SKM-1 (cell line): Measurements from ENCODE around the gene LRMDA.

Source experiments
- DNase-seq: peaks from one replicate; lab custom pipeline; 2025; ENCODE audit not compliant: unreplicated experiment; lab: John Stamatoyannopoulos, UW

Gene LRMDA

DNA sequence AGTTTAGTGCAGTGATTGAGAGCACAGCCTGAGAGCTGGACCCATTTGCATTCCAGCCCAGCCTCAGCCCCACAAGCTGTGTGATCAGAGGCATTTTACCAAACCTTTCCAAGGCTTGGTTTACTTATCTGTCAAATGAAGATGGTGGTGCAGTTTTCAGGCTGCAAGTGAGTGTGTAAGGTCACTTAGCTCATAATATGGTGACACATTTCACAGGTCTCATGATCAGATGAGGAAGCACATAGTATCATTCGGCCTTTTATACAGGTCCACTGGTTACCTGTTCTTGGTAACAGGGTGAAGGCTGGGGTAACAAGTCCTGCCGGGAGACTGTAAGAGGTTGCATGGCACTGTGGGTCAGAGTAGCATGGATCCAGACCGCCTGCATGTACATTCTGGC is 371.7 kb downstream of the LRMDA start:
- no peak for DNase-seq

DNA sequence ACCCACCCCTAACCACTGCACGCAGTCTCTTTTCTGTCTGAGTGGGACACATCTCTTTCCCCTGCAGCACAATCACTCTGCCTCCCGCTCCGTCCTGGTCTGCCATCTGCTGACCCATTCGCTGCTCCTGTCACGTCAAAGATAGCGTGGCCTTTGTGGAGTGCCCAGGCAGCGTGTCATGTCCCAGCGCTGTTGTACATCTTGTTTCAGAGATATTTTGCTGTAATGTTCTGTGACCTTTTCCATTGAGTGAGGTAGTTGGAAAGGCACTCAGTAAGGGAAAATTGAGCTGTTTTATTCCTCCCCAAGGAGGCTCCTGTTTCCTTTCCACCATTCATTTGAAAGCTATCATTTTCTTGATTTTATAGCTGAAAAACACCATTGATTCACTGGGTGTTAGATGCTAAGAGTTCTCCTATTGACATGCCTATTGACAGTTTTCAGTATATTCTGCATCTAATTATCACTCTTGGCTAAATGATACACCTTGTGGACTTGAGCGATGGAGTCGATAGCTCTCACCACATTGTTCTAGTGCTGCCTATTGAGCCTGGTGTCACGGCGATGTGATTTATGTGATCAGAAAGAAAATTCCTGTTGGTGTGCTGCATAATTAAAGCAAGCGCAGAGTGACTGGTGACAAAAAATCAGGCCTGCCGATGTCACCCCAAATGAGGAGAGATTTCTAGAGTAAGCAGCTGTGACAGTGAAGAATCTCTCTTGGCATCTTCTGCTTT is 372.6 kb downstream of the LRMDA start:
- DNase-seq = no peak

DNA sequence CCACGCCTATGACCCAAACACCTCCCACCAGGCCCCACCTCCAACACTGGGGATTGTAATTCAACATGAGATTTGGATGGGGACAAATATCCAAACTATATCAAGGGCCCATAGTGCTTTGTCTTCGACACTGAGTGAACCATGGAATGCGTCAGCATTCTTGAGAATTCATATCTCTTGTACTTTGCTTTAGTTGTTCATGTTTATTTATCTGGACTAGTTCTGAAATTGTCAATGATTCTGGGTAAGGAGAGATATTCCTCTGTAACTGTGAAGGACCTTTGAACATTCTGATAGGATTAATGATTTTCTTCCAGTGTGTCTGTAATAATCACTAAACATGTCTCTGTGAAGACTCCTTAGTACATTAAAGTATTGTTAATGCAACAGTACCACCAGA is 374.8 kb downstream of the LRMDA start:
- DNase-seq = no peak

DNA sequence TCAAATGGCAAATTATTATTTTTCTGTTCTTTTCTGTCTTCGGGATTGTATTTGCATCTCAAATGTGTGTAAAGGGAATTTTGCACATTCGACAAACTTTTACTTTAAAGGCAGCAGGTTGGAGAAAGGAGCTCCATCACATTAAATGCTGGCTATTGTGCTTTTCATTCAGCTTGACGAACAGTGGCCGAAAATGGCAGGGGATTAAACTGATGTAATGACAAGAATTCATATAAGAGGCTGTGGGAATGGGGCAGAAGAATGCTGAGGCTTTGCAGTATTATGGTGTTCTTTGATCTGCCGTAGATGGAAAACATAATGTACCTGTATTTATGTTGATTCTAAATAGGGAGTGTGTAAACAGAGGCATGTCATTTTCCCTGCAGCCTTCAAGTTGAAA is 376.0 kb downstream of the LRMDA start:
- DNase-seq = no peak

DNA sequence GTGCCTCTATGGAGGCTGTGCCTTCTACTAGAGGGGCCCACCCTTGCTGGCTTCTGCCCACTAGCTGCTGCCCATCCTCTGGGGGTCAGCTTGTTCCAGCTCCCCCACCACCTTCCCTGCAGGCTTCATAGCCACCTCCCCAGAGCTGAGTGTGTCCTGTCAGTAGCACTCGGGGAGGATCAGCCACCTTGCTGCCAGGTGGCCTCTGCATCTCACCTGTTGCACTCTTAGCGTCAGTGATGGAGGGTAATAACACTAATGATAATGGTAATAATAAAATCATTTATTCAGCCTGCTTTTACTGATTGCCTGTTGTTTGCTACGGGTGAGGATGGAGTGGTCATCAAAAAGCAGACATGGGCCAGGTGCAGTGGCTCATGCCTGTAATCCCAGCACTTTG is 377.6 kb downstream of the LRMDA start:
- DNase-seq = no peak

DNA sequence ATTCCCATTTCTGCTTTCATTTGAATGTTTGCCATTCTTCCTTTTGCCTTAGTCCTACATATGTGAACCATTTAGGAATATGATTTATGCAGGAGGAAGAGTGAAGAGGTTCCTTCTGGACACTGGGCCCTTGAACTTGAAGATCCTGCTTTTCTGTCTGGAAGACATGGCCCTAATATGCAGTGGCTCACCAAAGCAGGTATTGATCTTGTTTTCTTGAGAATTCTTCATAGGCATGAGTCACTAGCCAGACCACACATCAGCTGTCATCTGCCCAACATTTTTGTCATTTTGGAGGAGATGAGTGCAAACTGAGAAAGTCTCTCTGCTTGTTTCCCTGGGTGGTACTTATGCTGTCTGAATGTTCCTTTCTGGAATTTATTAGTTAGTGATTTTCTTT is 382.6 kb downstream of the LRMDA start:
- DNase-seq = no peak

DNA sequence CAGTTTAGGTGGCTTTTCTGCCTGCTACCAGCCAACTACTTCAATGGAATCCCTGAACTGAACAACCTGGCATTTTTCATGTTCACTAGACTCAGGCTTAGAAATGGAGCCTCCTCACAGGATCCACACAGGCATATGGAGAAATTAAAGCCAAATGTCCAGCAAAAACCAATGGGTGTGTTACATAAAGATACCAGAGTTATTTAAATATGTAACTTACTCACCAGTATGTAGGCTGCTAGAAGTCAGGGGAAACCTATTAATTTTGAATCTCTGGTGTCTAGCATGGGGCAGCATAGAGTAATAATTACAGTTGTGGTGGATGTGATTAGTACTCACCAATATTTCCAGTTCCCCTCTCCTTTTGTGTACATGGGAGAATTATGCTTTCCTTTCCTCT is 383.6 kb downstream of the LRMDA start:
- DNase-seq = no peak

DNA sequence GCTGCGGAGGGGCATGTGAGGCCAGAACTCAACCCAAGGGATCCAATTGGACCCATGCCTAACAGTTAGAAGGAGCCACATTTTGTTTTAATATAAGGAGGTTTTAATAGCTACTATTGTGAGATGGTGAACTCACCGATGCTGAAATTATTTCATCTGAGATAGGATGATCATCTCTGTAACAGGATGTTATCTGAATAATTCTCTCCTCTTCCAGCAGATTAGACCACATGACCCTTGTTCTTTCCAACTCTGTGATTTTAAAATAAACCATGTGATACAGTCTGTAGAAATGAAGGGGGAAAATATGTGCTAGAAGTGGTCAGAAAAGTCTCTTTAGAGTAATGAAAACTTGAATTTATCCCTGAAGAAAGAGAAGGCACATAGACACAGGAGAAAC is 385.8 kb downstream of the LRMDA start:
- no peak for DNase-seq

DNA sequence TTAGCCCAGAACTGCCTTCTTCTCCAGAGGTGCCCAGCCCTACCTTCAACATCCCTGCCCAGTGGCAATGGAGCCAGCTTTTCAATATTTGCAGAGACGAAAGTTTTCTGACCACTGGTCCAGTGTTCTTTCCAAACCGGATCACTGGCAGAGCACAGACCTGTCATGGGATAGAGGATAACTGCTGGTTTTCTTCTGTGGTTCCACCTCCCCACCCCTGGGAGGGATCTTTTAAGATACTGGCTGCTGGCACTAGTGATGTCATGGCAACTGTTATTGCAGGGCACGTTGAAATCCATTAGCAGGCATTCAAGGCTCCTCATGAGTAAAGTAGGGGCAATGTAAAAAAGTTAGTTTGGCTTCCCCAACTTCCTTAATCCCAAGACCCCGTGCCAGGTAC is 387.1 kb downstream of the LRMDA start:
- no peak for DNase-seq

DNA sequence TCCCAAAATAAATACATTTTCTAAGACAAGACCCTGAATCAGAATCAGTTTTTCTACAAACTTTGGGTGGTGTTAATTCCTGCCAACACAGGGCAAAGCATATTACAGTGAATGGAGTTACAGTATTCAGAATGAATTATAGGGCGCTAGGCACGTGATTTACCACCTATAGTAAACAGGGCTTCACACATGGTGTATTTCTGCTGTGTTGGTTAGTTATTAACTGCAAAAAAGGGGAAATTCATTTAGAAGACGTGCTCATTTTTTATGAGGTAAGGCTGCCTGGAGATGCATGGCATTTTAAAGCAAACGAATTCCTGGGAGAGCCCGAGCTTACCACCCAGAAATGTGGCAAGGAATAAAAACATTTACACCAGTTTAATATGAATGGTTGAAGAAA is 393.8 kb downstream of the LRMDA start:
- no peak for DNase-seq

DNA sequence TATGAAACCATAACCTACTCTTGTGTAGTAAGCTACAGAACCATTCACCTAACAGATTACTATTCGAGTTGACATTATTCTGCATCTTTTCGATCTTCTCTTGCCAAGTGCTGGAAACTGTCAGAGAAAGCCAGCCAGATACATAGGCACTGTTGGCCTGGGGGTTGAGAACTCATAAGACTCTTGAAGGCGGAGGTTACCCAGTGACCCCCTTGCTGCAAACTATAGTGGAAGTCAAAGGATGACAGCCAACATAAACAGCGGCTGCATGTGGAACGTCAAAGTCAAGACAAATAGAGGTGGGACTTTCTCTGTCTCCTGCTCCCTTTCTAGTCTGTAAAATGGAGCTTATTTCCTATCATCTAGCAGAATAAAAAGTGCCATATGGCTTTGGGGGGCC is 394.2 kb downstream of the LRMDA start:
- no peak for DNase-seq

DNA sequence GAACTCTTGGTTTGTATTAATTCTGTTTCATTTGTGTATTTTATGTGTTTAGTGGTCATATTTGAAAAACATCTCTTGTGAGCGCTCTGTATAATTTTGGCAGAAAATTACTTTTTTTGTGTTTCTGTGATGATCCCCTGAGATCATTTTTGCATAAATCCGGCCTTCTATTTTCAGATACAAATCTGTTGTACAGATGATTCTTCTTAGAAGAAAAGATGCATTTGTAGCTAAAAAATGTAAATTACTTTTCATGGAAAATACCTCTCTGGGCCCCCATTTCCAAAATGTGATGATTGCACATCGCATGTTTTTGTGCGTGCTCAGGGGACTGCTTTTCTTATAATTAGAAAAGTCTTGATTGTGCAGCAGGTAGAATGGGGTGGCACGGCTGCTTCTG is 395.4 kb downstream of the LRMDA start:
- DNase-seq = no peak

DNA sequence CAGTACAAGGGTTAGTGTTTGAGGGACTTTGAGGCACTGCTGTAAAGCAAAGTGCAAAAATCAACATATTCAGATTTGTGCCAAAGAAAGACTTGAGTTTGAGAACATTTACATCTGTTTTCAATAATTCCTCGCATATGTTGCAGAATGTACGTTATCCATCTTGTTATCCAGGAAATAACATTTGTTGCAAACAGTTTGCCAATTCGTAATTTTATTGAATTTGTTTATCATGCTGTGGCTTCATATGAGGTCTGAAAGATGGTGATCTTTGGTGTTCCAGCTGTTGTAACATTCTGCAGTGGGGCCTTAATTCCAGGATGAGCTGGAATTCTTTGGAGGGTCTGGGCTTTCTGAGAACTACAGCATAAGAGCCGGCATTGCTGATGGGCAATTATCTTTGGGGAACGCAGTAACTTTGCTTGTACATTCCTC is 396.2 kb downstream of the LRMDA start:
- no peak for DNase-seq

DNA sequence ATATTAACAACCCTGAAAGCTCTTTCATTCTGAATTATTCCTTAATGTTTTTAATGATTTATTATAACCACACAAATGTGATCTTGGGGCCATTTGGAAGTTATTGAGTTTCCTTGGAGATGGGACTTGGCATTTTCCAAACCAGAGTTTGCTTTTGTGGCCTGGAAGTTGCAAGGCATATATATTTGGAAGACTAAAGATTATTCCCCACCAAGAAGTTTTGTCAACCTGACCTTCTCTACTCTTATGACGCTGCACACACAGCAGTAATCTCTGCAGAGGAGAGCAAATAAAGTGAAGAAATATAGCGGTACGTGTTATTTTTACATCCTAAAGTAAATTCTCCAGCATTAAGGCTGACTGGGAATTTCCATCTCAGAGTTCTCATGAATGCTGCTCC is 397.0 kb downstream of the LRMDA start:
- no peak for DNase-seq

DNA sequence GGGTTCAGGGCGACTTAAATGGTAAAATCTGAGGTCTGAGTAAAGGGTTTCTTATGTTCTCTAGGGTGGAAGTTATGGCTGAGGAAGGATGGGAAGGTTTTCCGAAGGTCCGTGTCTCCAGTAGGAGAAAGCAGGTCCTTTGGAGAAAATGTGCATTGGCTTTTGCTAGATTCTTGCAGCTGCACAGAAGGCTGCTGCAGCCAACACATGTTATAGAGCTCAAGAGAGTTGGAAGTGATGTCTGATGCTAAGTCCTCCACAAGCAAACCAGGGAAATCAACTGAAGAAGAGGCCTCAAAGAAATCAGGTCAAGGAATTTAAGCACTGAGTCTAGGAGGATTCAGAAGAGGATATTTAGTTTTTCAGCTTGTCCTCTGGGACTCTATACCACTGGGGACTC is 404.6 kb downstream of the LRMDA start:
- DNase-seq = no peak

DNA sequence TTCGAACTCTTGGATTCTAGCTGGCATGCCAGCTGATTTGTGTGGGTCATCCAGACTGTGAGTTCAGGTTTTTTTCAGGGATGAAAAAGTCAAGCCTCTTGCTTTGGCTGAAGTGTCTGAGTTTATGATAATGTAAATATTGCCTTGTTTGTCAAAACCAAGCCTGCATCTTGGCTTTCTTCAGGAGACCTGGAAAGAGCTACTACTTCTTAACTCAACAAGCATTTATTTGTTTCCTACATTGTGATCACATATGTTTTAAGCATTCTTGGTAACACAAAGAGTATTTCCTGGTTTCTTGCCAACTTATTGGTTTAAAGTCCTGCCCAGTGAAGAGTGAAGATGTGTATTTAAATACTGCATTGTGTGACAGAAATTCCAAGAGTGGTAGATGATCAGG is 407.1 kb downstream of the LRMDA start:
- DNase-seq = no peak

DNA sequence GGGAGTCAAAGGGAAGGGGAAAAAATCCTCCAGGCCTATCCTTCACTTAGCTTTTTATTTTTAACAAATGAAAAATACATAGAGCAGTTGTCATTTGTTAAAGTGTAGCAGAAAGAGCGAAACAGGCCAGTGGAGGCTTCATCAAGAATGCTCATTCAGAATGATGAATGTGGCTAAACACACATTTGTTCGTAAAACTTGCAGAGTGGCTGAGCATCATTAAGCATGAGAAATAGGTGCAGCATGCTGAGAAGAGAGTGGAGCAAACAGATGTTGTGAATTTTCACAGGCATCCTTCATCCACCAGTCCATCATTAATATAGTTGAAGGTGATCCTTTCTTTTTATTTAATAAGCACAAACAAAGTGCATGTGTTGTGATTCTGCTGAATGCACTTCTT is 407.6 kb downstream of the LRMDA start:
- no peak for DNase-seq

DNA sequence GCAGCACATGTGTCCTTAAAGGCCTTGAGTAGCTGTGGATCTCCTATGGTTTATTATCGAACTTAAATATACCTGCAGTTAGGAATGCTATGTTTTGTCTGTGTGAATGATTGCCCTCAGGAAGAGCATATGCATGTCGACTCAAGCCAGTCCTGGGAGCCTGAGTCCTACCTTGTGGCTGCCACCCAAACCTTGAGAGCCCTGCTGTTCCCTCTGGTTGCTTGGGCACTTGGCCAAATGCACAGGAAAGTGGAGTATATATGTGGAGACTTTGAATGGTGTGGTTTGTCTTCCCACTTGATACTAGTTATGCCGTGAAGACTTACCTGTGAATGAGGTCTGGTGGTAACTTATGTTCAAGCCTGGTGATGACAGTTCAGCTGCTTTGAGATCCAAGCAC is 409.8 kb downstream of the LRMDA start:
- DNase-seq = no peak

DNA sequence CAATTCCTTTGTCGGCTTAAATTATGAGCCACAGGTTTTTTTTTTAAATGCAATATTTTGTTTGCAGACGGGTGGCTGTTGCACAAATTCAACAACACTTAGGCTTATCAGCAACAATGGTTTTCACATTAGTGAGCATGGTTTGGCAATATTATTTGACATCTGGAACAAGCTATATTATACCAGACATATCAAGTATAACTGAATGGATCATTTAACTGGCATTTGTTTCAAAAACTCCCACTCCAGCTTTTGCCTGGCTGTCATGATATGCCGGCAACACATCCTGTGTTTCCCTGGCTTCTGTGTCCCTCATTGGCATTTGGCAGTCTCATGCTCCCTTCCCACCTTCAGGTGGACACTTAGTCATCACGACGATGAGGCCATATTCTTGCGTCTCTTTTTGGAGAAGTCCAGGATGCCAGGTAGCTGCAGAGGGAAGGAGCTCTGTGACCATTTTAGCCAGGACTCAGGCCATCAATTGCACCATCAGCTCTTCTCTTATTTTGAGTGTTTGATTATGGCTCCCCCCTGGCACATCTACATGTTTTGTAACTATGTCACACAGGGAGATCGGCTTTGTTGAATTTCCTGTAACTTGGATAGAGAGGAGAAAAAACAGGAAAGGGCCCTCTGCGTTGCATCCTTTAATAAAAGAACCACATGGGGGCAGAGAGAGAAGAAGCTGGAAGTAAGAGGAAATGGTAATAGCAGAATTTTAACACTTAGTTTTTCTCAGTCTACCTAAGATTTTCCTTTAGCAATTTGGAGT is 413.9 kb downstream of the LRMDA start:
- DNase-seq = no peak

DNA sequence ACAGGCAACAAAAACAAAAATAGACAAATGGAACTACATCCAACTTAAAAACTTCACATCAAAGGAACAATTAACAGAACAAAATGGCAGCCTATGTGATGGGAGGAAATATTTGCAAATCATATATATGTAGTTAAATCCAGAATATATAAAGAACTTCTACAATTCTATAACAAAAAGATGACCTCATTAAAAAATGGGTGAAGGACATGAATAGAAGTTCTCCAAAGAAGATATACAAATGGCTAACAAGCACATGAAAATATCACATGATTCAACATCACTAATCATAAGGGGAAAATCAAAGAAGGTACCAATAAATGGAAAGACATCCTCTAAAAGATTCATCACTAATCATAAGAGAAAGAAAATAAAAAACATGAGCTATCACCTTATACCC is 416.1 kb downstream of the LRMDA start:
- DNase-seq = no peak

DNA sequence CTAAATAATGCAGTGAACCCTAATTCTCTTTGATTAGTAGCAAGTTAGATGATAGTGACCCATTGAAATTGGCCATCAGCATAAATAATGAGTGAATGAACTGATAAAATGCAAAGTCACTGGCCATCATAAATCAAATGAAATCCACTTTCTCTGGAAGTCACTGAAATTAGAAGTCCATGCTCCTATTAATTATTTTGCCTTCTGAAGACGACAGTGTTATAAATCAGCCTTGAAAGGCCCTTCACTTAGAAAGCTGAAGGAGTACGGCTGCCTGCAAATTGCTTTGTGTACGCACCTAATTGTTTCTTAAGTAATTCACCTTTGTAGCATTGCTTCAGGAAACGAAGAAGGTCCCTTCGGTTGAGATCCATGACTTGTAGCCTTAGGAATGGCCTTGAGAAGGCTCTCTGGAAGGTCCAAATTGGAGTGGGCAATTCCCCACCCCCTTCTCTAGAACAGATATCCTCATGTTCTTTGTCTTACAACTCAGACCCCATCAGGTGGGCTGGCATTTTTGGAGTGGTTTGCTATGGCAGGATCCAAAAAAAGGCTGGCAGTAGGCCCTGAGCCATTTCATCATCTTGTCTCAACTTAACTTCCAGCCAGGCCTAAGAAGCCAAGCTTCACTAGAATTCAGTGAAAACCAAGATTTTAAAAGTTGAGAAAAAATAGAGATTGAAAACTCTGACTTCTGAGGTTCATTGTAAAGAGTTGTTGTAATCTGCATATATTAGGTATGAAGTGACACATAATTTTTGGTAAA is 420.3 kb downstream of the LRMDA start:
- no peak for DNase-seq

DNA sequence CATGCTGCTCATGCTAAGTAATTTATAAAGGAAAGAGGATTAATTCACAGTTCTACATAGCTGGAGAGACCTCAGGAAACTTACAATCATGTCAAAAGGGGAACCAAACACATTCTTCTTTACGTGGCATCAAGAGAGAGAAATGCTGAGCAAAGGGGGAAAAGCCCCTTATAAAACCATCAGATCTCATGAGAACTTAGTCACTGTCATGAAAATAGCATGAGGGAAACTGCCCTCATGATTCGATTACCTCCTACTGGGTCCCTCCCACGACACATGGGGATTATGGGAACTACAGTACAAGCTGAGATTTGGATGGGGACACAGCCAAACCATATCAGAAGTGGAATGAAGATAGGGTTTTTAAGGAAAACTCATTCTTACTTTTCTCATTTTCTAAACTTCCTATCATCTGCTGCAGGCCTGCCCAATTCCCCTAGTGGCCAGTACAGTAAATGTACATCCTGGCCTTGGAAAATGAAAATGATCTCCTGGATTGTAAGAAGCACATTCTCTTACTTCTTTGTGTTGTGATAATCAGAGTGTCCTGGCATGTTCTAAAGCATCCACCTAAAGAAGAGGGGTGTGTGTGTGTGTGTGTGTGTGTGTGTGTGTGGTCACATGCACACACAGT is 421.5 kb downstream of the LRMDA start:
- no peak for DNase-seq
